HG02852 (cell line): ENCODE results near the gene MTHFR.

Experiments
- ATAC-seq: cut with Tn5 transposase; IDR thresholded peaks from one replicate; pipeline ENCODE4 v1.9.1; 2021; ENCODE audit warnings: mild to moderate bottlenecking, moderate library complexity; ENCODE audit not compliant: unreplicated experiment

MTHFR gene

DNA sequence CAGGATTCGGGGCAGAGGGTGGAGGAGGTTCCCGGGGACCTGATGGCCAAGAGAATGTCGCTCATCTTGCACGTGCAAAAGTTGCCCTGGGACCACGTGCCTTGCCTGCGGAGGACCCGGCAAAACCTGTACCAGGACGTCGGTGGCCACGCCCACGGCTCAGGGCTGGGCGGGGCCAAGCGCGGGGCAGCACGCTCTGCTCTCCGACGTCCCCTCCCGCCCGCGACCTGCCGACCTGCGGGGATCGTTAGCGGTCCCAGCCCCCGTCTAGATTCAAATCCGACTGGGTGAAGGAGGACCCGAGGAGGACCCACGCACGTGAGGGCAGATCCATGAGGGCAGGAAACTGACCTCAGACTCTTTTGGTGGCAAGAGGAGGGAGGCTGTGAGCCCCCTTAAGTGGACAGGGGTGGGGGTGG, 43.8 kb downstream of the MTHFR start, which contains the start of gene C1orf167:
TSS of gene C1orf167 (plus strand) at position 206 of the 419 bp plus-strand sequence. CDS start 2,208 bp downstream, outside the sequence.
- no peak for ATAC-seq

DNA sequence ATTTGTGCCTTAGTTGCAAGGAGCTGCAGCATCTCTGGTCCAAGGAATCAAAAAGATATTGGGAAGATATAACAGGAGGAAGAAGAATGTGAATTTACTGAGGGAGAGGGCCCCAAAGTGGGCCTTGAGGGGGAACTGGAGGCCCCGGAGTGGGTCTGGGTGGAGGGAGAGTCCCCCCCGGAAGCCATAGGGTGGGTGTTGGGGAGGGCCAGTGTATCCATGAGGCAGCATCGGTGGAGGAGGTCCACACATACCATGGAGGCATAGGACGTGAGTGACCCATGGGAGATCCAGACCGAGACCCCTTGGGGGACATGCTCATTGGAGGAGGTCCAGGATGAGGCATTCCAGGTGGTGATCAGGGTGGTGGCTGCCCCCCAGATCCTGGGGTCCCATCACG, 44.5 kb downstream of the MTHFR start:
- ATAC-seq = no peak

DNA sequence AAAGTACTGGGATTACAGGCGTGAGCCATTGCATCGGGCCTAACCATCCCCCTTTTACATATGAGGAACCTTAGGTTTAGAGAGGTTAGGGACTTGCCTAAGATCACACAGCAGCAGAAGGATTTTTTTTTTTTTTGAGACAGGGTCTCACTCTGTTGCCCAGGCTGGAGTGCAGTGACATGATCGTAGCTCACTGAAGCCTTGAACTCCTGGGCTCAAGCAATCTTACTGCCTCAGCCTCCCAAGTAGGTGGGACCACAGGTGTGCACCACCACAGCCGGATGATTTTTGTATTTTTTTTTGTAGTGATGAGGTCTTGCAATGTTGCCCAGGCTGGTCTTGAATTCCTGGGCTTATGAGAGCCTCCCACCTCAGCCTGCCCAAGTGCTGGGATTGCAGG, 46.0 kb downstream of the MTHFR start:
- no peak for ATAC-seq

DNA sequence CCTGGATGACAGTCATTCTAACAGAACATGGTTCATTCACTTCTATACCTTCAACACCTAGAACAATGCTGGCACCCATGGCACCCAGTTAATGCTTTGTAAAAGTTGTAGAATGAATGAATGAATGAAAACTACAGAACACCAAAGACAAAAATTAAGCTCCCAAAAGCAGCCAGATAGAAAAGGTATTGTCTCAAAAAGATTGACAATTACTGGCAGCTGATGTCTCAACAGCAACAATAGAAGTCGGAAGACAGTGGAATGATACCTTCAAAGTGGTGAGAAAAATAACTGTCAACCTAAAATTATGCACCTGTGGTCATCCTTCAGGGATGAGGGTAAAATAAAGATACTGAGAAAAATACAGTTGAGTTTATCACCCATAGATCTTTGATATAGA, 48.7 kb downstream of the MTHFR start:
- no peak for ATAC-seq

DNA sequence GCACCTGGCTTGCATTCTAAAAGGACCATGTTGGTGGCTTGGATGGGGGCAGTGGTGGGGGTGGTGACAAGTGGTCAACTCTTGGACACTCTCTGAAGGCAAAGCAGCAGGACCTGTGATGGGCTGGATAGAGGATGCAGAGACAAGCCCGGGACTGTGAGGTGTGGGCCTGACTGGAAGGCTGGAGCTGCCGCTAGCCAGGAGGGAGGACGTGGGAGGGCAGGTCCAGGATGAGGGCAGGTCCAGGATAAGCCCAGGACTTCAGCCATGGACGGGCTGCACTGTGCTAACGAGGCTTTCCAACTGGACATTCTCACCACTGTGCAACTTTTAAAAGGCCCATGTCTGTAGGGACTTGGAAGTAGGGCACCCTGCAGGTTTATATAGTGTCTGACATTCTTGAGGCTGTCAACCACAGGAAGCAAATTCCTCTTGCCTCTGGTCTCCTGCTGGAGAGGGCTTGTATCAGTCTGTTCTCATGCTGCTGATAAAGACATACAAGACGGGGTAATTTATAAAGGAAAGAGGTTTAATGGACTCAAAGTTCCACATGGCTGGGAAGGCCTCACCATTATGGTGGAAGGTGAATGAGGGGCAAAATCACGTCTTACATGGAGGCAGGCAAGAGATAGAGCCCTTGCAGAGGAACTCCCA, 52.1 kb downstream of the MTHFR start:
- no peak for ATAC-seq

DNA sequence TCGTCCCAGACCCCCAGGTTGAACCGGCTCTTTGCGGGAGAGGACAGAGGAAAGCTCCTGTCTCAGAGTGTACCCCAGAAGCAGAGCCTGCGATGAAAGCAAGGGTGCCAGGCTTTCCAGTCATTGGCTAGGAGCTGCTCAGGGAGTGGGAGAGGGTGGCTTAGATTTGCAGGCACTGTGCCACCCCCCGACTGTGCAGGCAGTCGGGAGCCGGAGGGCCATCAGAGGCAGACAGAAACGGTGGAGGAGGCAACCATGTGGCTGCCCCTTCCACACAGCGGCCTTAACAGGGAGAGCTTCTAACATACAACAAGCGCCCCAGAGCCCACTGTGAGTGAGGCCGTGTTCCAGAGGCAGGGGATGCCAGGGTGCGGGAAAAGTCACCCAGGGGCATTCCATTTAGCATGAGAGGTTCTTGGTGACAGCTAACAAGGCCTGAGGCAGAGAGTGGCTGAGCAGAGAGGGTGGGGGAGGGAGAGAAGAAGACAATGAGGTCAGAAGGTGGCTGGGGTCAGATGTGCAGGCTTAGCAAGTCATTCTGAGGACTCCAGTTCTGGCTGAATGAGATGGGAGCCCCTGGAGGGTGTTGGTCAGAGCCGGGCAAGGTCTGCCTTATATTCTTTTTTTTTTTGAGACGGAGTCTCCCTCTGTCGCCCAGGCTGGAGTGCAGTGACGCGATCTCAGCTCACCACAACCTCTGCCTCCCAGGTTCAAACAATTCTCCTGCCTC, 53.2 kb downstream of the MTHFR start:
- no peak for ATAC-seq

DNA sequence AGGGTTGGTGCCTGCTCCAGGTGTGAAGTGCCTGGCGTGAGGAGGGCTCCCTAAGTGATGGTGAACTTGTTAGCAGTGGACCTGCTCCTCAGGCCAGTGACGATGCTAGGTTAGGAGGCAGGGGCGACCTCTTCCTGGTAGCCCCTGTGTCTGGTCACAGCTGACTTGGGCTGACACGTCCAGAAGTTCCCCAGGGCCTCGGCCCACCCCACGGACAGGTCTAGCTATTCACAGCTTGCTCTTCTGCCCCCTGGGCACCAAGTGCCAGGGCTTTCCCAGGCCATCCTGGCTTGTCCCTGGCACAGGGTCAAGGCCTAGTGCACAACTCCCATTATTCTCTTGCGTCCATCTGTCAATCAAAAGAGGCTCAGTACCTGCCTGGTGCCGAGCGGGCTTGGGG, 54.7 kb downstream of the MTHFR start:
- ATAC-seq = no peak

DNA sequence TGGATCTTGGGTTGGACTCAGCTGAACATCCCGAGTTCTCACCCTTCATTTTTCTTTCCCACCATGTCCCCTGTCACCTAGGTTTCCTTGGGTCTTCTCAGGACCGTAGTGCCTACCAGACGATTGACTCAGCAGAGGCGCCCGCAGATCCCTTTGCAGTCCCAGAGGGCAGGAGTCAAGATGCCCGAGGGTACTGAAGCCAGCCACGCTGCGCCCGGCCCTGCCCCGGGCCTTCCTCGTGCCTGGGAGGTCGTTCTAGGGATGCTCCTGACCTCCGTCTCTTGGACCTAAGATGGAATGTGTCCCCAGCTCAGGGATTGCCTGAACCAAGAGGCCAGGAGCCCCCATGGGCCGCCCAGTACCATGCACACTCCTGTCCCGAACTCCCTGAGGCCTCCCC, 55.8 kb downstream of the MTHFR start:
- no peak for ATAC-seq

DNA sequence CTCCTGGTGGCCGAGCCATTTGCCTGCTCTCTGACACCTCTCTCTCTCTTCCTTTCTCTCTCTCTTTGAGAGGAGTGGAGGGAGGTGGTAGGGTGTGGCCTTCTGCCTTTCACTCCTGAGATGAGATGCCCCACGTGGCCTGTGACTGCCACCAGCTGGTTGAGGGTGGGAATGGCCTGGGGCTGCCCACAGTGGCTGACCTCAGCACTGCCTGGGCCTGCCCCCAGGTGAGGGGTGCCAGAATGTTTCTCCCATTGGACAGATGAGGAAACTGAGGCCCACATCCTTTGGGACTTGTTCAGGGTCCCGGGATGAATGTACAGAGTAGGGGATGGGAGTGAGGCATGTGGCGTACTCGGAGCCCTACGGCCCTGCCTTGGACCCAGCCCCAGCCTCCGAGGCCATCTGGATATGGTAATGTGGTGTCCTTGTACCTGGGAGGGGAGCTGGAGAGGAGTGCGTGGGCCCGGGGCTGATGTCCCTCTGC, 56.5 kb downstream of the MTHFR start:
- no peak for ATAC-seq

DNA sequence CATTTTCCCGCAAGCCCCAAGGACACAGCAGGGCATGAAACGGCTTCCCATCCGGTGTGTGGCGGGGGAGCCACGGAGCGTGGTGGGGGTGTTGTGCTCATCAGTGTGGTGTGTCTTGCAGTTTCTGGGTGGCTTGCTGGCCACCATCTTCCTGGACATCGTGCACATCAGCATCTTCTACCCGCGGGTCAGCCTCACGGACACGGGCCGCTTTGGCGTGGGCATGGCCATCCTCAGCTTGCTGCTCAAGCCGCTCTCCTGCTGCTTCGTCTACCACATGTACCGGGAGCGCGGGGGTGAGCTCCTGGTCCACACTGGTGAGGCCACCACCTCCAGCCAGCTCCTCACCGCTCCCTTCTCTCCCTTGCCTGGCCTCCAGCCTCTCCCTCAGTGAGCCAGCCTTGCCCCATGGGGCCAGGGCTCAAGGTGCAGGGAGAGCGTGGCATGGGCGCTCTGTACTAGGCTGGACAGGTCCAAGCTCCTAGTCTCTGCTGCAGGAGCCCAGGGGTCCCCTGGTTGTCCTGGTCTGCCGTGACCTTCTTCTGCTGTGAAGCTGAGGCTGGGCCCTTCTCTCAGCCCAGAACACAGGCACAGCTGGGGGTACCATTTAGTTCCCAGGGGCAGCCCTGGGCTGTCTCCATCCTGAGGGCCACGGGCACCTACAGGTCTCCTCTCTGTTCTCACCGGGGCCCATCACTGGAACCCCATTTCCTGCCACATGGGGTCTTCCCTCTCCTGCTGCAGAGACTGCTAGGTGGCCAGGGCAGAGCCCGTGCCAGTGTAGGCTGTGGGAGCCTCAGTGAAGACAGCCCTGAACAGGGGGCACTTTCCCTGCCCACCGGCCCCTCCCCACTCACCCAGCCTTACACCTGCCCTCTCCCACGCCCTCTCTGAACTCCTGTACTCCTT, 57.2 kb downstream of the MTHFR start:
- no peak for ATAC-seq

DNA sequence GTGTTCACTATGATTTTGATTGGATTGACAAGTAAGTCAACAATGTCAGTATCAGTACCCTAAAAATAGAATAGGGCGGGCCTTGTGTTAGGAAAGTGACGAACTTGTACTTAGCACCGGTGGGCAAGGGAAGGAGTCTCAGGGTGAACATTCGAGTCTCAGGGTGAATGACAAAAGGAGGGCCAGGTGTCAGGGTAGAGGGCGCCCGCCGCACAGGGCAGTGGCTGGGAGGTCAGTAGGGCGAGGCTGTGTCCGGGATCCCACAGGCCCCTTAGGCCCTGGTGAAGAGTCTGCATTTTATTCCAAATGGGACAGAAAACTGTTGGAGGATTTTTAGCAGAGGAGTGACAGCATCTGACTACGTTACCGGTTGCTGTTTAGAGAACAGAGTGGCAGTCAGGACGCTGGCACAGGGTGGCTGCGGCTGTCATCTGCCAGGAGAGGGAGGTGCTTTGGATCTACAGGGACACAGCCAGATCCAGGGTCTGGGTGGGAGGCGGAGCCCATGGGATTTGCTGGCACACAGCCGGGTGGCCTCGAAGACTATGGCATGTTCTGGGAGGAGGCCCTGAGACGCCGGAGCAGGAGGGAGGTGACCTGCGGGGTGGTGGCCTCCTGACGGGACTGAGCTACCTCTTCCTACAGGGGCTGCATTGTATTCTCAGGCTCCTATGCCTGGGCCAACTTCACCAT, 58.8 kb downstream of the MTHFR start:
- no peak for ATAC-seq

DNA sequence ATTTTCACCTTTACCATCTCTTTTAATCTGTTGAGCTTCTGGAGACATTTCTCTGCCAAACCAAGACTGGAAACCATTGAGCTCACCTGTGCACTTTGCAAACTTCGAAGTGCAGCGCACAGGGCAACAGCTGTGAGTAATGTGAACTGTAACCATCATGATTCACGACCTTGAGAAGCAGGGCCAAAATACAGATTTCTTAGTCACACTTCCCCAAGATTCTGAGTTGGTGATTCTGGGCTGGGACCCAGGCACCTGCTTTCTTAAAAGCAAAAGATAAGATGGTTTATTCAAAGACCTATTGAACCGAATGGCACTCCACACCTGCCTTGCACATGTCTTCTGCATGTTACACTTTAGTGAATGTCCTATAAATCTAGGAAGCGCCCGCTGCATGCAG, 59.7 kb downstream of the MTHFR start:
- ATAC-seq = no peak

DNA sequence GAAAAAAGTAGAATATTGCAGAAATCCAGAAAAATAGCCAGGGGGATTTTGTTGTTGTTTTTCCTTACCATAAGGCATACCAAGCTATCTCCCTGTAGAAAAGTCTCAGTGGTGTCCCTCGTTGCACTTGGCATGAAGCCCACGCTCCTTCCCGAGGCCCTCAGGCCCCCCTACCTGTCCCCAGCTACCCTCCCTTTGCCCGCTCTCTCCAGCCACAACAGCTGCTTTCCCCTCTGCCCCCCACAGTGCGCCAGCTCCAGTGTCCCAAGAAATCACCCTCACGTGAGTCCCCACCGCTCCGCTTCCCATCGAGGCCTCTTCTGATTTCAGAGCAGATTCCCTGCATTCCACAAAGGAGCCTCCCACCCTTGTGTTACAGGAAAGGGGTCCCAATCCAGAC, 61.5 kb downstream of the MTHFR start:
- no peak for ATAC-seq

DNA sequence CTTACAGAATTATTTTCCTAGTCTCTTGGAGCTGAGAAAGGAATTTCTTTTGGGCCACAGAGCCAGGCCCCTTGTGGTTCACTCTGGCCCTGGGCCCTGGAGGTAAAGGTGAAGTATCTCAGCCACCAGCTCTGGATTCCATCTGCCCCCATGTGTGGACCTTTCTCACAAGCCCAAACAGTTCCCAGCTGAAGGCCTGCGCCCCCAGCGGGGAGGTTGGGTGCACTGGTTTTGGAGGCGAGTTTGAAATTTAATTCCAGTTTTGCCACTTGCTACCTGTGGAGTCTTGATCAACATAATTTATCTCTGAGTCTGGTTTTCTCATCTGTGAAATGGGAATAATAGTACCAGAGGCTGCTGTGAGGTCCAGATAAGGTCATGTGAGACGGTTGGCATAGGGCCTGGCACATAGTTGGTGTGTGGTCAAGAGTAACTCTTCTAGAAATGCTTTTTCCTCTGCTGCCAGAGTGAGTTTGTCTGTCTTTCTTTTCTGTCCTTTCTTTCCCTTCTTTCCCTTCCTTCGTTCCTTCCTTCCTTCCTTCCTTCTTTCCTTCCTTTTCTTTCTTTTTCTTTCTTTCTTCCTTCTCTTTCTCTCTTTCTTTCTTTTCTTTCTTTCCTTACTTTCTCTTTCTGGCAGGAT, 63.7 kb downstream of the MTHFR start:
- no peak for ATAC-seq

DNA sequence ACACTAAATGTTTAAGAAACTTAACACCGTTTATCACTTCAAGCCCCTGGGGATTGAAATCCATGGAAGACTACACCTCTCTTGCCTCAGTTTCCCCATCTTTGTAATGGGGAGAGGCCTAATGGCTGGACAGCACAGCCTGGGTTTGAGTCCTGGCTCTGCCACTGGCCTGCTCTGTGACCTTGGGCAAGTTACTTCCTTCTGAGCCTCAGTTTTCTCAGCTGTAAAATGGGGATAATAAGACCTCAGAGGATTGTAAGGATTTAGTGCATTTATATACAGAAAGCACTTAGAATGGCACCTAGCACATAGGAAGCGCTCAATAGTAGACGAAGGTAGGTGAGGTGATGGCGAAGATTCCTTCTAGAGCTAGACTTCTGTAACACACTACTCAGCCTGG, 64.3 kb downstream of the MTHFR start:
- no peak for ATAC-seq

DNA sequence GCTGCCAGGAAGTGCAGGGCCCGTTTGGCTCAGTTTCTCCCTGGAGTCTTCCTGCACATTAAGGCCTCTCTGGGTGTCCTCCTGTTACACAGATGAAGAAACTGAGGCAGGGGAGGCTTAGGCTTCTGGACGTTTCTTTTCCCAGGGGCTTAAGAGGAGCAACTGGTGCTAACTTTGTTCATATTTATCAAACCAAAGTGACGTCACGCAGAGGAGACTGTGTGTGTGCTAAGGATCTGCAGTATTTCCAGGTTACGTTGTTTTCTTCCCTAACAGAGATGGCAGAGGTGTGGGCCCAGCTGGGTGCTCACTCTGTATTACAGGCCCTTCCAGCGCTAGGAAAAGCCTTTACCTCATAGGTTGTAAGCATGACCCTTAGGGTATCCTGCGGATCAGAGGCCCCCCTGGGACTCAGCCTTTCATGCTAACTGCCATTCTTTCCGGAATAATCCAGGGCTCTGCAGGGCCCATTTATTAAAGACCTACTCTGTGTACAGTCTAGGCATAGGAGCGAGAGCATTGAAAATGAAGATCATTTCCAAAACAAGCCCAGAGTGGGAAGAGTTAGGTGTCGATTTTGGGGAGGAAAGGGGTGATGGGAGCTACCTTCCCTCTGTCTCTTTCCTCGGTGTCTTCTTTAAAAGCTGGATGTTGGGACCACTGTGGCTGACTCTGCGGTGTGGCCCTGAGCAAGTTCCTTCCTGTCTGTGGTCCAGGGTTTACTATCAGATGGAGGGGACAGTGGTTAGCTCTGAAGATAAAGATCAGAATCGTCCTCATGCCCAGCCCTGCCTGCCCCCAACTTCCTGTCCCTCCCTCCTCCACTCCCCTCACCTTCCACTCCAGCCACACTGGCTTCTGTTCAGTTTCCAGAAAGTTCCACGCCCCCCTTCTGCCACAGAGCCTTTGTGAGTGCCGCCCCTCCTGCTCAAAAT, 65.2 kb downstream of the MTHFR start:
- no peak for ATAC-seq

DNA sequence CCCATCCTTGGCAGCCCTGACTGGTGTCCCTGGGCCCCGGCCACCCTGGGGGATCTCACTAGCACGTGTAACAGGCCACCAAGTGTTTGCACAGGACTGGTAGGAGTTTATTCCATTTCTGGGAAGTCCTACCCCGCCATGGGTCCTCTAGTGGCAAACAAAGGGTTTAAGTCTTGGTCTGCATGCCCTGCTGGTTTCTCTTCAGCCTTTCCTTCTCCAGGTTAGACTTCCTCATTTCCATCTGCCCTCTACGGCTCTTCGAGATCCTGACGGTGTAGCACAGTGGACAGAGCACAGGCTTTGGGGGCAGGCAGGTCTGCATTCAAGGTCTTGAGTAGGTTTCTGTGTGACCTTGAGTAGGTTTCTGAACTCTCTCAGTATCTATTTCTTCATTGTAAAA, 67.0 kb downstream of the MTHFR start:
- no peak for ATAC-seq

DNA sequence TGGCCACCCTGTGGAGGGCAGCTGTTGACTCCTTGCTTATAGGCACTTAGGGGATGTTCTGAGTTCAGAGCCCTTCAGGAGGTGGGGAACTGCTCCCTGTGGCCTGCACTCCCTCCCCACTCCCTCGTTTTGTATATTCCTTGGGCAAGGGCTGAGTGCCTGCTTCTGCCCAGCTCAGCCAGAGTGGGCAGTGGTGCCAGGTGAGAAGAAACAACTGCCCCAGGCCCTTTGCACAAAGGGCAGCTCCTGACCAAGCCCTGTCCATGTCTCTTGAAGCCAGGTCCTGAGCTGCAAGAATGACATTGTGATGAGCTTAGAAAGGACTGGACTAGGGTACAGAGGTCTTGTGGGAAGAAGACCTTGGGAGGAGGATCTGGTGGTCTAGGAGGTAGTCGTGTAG, 67.7 kb downstream of the MTHFR start:
- ATAC-seq = no peak
